ENCODE measurements around the gene ZDHHC4.
"Not testable (repeated sequence)": the region's sequence is repeated elsewhere in the genome, so short reads cannot be mapped to it uniquely, and the experiment has no call there.

ZDHHC4 gene

DNA sequence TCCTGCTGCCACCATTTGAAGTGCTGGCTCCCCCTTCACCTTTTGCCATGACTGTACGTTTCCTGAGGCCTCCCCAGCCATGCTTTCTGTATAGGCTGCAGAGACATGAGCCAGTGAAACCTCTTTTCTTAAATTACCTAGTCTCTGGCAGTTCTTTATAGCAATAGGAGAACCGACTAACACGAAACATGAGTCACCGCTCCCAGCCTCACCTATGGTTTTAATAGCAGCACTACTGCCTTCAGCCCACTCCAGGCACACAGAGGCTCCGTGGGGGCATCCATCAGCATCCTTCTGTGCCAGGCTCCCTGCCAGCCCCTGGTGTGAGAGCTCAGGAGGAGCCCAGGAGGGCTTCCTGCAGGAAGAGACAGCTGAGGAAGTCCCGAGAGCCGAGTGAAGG is 54.4 kb downstream of the ZDHHC4 start:
- DNase-seq (ENCODE audit: extremely low read depth in 1 of 2, low read depth in 1 of 2), result no peak

DNA sequence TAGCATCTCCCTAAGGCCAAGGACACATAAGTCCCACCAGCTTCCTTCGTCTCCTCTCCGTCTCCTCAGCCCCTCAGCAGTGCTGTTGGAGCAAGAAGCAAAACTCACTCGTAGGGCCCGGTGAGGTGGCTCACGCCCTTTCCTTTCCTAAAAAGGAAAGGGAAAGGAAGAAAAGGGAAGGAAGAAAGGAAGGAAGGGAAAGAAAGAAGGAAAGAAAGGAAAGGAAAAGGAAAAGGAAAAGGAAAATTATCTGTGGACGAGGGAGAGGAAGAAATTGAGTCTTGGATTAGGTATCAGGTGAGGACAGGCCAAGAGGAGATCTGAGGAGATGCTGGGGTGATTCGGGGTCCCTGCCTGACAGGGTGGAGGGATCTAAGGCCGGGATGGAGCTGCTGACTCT is 56.8 kb downstream of the ZDHHC4 start:
- no peak for DNase-seq (ENCODE audit: extremely low read depth in 1 of 2, low read depth in 1 of 2)

DNA sequence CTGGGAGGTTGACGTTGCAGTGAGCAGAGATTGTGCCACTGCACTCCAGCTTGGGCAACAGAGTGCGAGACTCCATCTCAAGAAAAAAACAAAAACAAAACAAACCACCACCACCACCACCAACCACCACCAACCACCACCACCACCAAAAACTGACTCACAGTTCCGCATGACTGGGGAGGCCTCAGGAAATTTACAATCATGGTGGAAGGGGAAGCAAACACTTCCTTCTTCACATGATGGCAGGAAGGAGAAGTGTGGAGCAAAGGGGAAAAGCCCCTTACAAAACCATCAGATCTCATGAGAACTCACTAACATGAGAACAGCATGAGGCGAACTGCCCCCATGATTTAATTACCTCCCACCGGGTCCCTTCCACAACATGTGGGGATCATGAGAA is 57.7 kb downstream of the ZDHHC4 start:
- not testable (repeated sequence) for DNase-seq (ENCODE audit: extremely low read depth in 1 of 2, low read depth in 1 of 2)

GRCh38 chr7:6636741-6637543 is 59.7 kb downstream of the ZDHHC4 start, which contains the start of gene ZNF316:
ZNF316 (plus strand) TSS chr7:6637318; CDS start chr7:6642410, 5,092 bp downstream.
- peak in 1 of 2 donors; percentile 46 for DNase-seq (ENCODE audit: extremely low read depth in 1 of 2, low read depth in 1 of 2)

GRCh38 chr7:6637544-6638229 is 60.4 kb downstream of the ZDHHC4 start:
- DNase-seq (ENCODE audit: extremely low read depth in 1 of 2, low read depth in 1 of 2), result peak; percentile 15 to 42
